PFSK-1 (cell line): Measurements from ENCODE around the gene H1-8.

Experiments
- FOXP2 ChIP-seq: optimal IDR thresholded peaks from 2 replicates; pipeline ENCODE3; 2011; ENCODE audit warnings: borderline replicate concordance, control low read depth, inconsistent platforms; ENCODE audit not compliant: insufficient read depth; ENCODE audit errors: extremely low read length, extremely low read depth
- POLR2AphosphoS5 ChIP-seq: IDR thresholded peaks from 2 replicates; pipeline ENCODE4 v1.6.1; 2012; ENCODE audit warnings: low read depth, mild to moderate bottlenecking, control low read depth, low read length, moderate library complexity
- REST ChIP-seq, 2 experiments: IDR thresholded peaks; 2 replicates each; pipeline versions ENCODE4 v1.6.1 to v1.8.0; 2011 to 2012; ENCODE audit warnings: low read depth in 2 of 2, low read length in 2 of 2, control low read depth in 1 of 2, inconsistent platforms in 1 of 2, mild to moderate bottlenecking in 1 of 2, moderate library complexity in 1 of 2; ENCODE audit not compliant: insufficient read depth in 1 of 2
- SIN3A ChIP-seq: IDR thresholded peaks from 2 replicates; pipeline ENCODE4 v1.6.1; 2012; ENCODE audit warnings: mild to moderate bottlenecking, low read length, moderate library complexity, borderline replicate concordance; ENCODE audit not compliant: insufficient read depth
- TAF1 ChIP-seq: IDR thresholded peaks from 2 replicates; pipeline ENCODE4 v1.6.1; 2012; ENCODE audit warnings: low read length, control low read depth, borderline replicate concordance; ENCODE audit not compliant: insufficient read depth

H1-8 gene

GRCh38 chr3:129593230-129593594 lies 50.2 kb downstream of the H1-8 start:
- TF ChIP-seq POLR2AphosphoS5 (no peak), TAF1 (no peak), REST (IDR thresholded peaks at IDR 0.05; ENCODE audit: insufficient read depth in 1 of 2, low read depth in 2 of 2, low read length in 2 of 2) (no peak), FOXP2 (no peak), SIN3A (no peak)

DNA sequence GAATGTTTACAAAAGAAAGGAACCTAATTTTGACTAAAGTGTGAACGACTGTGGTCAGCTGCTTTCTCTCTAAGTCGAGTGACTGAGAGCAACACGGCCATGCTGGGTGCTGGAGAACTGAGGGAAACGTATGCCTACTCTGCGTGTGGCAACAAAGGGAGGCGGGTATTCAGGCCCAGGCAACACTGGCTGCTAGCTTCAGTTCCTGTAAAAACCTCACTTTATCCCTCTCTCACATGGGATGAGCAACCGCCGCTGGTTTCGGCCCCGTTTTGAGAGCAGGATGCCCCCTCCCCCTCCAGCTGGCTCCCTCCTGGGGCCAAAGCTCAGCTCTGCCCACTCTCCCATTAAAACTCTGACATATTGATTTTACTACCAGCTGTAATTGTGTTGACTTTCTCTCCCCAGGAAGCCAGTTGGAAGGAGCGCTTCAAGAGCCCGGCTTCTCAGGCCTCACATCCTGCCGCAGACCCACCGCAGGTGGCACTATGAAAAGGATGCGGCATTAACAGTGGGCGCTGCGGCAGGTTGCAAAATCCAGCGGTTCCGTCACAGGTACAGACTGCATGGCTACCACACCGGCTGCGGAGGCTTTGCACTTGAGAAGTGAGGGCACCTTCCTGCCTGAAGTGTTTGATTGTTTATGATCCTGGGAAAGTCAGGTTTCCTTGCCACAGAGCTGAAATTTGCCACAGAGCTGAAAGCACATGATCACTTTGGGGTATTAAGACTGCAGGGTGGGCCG lies 50.8 kb downstream of the H1-8 start:
- TF ChIP-seq FOXP2 (no peak), POLR2AphosphoS5 (no peak), REST (IDR thresholded peaks at IDR 0.05; ENCODE audit: insufficient read depth in 1 of 2, low read depth in 2 of 2, low read length in 2 of 2) (no peak), TAF1 (no peak), SIN3A (no peak)

GRCh38 chr3:129594409-129594808 lies 51.4 kb downstream of the H1-8 start:
- no peak for TF ChIP-seq FOXP2
- no peak for TF ChIP-seq POLR2AphosphoS5
- TF ChIP-seq REST (IDR thresholded peaks at IDR 0.05; ENCODE audit: insufficient read depth in 1 of 2, low read depth in 2 of 2, low read length in 2 of 2), result no peak
- no peak for TF ChIP-seq SIN3A

- TF ChIP-seq POLR2AphosphoS5 (no peak), REST (IDR thresholded peaks at IDR 0.05; ENCODE audit: insufficient read depth in 1 of 2, low read depth in 2 of 2, low read length in 2 of 2) (no peak)
Observed at GRCh38 chr3:129594907-129595390, 52.0 kb downstream of the H1-8 start.
